Vagina (tissue), 2 donors: ENCODE data around the gene RELA. TPM values are rescaled to one million over a fixed set of nuclear protein-coding genes. Genes with fewer than 3 reads are reported as not detected.
"Not testable (repeated sequence)": the region's sequence is repeated elsewhere in the genome, so short reads cannot be mapped to it uniquely, and the experiment has no call there.

Experiments
- DNase-seq, 2 donors: peaks; one replicate each; pipeline ENCODE4 v3.0.0-alpha.2; 2017; ENCODE audit errors: extremely low spot score in 2 of 2
- H3K27ac ChIP-seq: fragments of 200-600 bp; sonication (generic); one replicate; pipeline ENCODE4 v1.5.1; 2019
- H3K27me3 ChIP-seq: fragments of 200-600 bp; sonication (generic); one replicate; pipeline ENCODE4 v1.5.1; 2019
- H3K36me3 ChIP-seq, 2 donors: fragments of 200-600 bp; sonication (generic); one replicate each; pipeline ENCODE4 v1.5.1; 2017 to 2019
- H3K4me1 ChIP-seq: fragments of 200-600 bp; sonication (generic); one replicate; pipeline ENCODE4 v1.5.1; 2019
- H3K4me3 ChIP-seq, 2 donors: fragments of 200-600 bp; sonication (generic); 1 replicate in 1 of 2; 2 replicates in 1 of 2; pipeline ENCODE4 v1.5.1; 2016 to 2019
- H3K9me3 ChIP-seq: fragments of 200-600 bp; sonication (generic); one replicate; pipeline ENCODE4 v1.5.1; 2019
- CTCF ChIP-seq, 3 experiments: fragments of 450-650 bp in 2 of 3; fragments of 200-600 bp in 1 of 3; sonication (generic) in 1 of 3; IDR thresholded peaks; one replicate each; pipeline ENCODE4 v1.5.1; 2017 to 2019; ENCODE audit warnings: antibody characterized with exemption in 3 of 3, mild to moderate bottlenecking in 2 of 3, moderate library complexity in 2 of 3
- POLR2A ChIP-seq, 2 donors: fragments of 450-650 bp; IDR thresholded peaks; one replicate each; pipeline ENCODE4 v1.6.1; 2017; ENCODE audit warnings: antibody characterized with exemption in 2 of 2, mild to moderate bottlenecking in 2 of 2, moderate library complexity in 2 of 2
- POLR2AphosphoS5 ChIP-seq, 2 donors: sonication (generic); formaldehyde crosslinking; IDR thresholded peaks; one replicate each; pipeline ENCODE4 v1.9.0; 2017; ENCODE audit warnings: antibody characterized with exemption in 2 of 2, mild to moderate bottlenecking in 2 of 2, low read depth in 1 of 2; ENCODE audit not compliant: insufficient read depth in 1 of 2
- intact Hi-C: fragments of 100-400 bp; cut with DNase I; formaldehyde crosslinking; loops from one replicate; pipeline ENCODE4 v1.15.1; 2023
- total RNA-seq: library from RNA; depleted of rRNA; stranded (reverse); fragments of >200 nt; gene quantifications from one replicate; pipeline ENCODE4 v1.2.3, GENCODE V29; 2016

RELA gene
- total RNA-seq, 1 donor from 2014 or later: 59.2 TPM

DNA sequence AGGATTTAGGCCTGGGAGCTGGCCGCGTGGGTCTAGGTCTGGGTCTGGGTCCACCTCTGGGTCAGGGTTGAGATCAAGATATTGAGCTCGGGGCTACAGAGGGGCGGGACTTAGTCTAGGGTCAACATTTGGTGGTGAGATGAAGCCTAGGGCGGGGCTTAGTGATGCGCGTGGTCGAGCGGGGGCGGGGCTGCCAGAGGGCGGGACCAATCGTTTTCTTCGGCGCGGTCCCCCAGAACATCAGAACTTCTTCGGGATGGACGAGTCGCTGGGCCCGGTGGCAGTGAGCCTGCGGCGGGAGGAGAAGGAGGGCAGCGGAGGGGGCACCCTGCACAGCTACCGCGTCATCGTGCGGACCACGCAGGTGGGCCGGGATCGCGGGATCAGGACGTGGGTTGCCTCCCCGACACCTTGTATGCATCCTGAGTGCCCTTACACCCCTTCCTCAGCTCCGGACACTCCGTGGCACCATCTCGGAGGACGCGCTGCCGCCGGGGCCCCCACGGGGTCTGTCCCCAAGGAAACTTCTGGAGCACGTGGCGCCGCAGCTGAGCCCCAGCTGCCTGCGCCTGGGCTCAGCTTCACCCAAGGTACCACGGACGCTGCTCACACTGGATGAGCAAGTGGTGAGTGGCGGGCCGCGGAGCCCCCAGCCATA is 20.6 kb downstream of the RELA start:
- no peak for DNase-seq
- Histone ChIP-seq H3K36me3 (peaks cover 0 to 13% of the 10 kb centered on the region in 2 donors), H3K27ac (no peak overlapping the region), H3K9me3 (no peaks in the 10 kb centered on the region), H3K27me3 (no peaks in the 10 kb centered on the region), H3K4me3 (no peak overlapping the region), H3K4me1 (peaks cover 51% of the 10 kb centered on the region)
- intact Hi-C loops: no loop called here
- TF ChIP-seq POLR2A (IDR thresholded peaks at IDR 0.05) (no peak), CTCF (IDR thresholded peaks at IDR 0.05) (no peak), POLR2AphosphoS5 (IDR thresholded peaks at IDR 0.05; ENCODE audit: insufficient read depth in 1 of 2, low read depth in 1 of 2) (no peak)

DNA sequence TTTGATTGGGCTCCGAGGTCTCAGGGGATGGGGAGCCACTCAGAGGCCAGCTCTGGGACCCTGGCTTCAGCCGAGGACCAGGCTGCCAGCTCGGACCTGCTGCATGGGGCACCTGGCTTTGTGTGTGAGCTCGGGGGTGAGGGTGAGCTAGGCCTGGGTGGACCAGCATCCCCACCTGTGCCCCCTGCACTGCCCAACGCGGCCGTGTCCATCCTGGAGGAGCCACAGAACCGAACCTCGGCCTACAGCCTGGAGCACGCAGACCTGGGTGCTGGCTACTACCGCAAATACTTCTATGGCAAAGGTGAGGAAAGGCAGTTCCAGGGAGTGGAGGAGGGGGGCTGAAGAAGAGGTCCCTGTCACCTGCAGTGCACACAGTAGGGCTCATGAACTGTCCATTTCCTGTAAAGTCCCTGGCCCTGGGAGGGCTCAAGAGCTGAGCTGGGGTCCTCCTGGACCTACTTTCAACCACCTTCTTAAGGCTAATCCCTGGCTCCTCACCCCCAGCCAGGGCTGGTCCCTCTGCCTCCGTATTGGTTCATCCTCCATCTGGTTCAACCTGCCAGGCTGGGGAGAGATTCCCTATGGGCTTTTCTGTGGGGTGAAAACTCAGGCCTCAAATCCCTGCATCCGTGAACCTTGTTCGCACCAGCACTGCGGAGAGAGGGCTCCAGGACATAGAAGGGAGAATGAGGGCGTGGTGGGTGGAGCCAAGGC is 21.3 kb downstream of the RELA start:
- Histone ChIP-seq H3K4me3 (peak overlapping the region in 1 of 2 donors; percentile 3), H3K36me3 (peaks cover 0 to 18% of the 10 kb centered on the region in 2 donors), H3K9me3 (no peaks in the 10 kb centered on the region), H3K4me1 (peaks cover 54% of the 10 kb centered on the region), H3K27ac (no peak overlapping the region), H3K27me3 (no peaks in the 10 kb centered on the region)
- TF ChIP-seq POLR2A (IDR thresholded peaks at IDR 0.05): no peak
- TF ChIP-seq POLR2AphosphoS5 (IDR thresholded peaks at IDR 0.05; ENCODE audit: insufficient read depth in 1 of 2, low read depth in 1 of 2): no peak
- TF ChIP-seq CTCF (IDR thresholded peaks at IDR 0.05): no peak
- DNase-seq: no peak
- intact Hi-C loops: no loop called here

GRCh38 chr11:65640483-65641296 is 22.0 kb downstream of the RELA start:
- intact Hi-C loops: no loop called here
- H3K9me3 ChIP-seq: no peaks in the 10 kb centered on the region
- TF ChIP-seq POLR2A (IDR thresholded peaks at IDR 0.05): no peak
- no peak for TF ChIP-seq POLR2AphosphoS5 (IDR thresholded peaks at IDR 0.05; ENCODE audit: insufficient read depth in 1 of 2, low read depth in 1 of 2)
- no peak for TF ChIP-seq CTCF (IDR thresholded peaks at IDR 0.05)
- no peaks in the 10 kb centered on the region for H3K27me3 ChIP-seq
- DNase-seq: no peak
- H3K27ac ChIP-seq: peak overlapping the region; percentile 54
- peaks cover 0 to 25% of the 10 kb centered on the region in 2 donors for H3K36me3 ChIP-seq
- peaks cover 50% of the 10 kb centered on the region for H3K4me1 ChIP-seq
- peak overlapping the region in 1 of 2 donors; percentile 3 for H3K4me3 ChIP-seq

- peak overlapping the region; percentile 54 for H3K27ac ChIP-seq
- peak overlapping the region in 1 of 2 donors; percentile 12 for H3K4me3 ChIP-seq
- TF ChIP-seq POLR2AphosphoS5 (IDR thresholded peaks at IDR 0.05; ENCODE audit: insufficient read depth in 1 of 2, low read depth in 1 of 2) (peak in 1 of 2 donors; percentile 26), POLR2A (IDR thresholded peaks at IDR 0.05) (no peak), CTCF (IDR thresholded peaks at IDR 0.05) (no peak)
- peaks cover 0 to 29% of the 10 kb centered on the region in 2 donors for H3K36me3 ChIP-seq
- intact Hi-C loops: no loop called here
- H3K27me3 ChIP-seq: no peaks in the 10 kb centered on the region
- no peaks in the 10 kb centered on the region for H3K9me3 ChIP-seq
- no peak for DNase-seq
- H3K4me1 ChIP-seq: peaks cover 46% of the 10 kb centered on the region
These were observed 22.9 kb downstream of the RELA start for GRCh38 chr11:65639623-65640482.

DNA sequence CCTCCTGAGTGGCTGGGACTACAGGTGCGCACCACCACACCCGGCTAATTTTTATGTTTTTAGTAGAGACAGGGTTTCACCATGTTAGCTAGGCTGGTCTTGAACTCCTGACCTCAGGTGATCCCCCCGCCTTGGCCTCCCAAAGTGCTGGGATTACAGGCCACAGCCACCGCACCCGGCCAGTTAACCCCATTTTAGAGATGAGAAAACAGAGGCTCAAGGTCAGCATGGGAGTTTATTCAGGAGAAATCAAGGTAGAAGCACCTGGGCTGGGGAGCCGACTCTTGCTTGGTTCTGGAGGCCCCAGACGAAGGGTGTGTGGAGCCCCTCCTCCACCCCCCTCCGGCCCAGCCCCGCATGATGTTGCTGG is 23.5 kb downstream of the RELA start:
- intact Hi-C loops, DNase-seq, H3K9me3 ChIP-seq, H3K27me3 ChIP-seq: not testable (repeated sequence)
- Histone ChIP-seq H3K4me3 (peak overlapping the region; percentile 74 to 81), H3K4me1 (peaks cover 46% of the 10 kb centered on the region), H3K27ac (peak overlapping the region; percentile 85), H3K36me3 (peaks cover 0 to 35% of the 10 kb centered on the region in 2 donors)
